ENCODE results near the gene C1RL. TPM values are rescaled to one million over a fixed set of nuclear protein-coding genes. Genes with fewer than 3 reads are reported as not detected.

The C1RL gene
- total and polyA plus RNA-seq, 2 of the 4 experiments (the other 2 are of a cell fraction) = 9.1 to 12.3 TPM

DNA sequence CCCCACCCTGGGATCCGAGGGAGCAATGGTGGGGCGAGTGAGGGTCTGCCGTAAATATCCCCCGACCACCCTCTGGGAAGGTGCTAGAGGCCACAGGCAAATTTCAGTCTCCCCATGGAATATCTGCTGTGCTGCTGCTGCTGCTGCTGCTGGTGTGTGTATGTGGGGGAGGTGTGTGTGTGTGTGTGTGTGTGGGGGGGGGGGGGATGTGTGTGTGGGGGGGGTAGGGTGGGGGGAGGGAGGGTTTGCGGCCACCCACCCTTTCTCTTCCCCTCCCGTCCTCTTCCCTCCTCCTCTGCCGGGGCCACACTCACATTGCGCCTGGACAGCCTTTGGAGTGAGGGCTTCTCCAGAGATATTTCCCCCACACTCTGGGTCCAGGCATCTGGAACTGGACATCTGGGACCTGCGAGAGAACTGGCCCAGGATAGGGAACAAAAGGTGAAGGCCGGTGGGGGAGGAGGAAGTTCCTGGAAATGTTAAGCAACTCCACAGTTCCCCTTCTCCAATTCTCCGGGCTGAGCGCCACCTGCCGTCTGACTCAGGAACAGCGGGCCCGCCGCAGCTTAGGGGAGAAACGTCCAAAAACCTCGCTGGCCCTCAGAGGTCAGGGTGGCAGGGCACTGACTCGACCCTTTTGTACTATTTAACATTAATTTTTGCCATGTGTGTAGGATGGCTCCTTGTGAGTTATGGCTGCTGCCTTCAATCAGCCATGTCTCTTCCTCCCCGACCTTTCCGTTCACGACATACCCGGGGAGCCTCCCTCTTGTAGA lies at the start of gene C1RL (continued):
- TF ChIP-seq FOS (IDR thresholded peaks at IDR 0.05; ENCODE audit: low read depth, low read length) (no peak), MXI1 (IDR thresholded peaks at IDR 0.05; ENCODE audit: borderline replicate concordance, low read depth, low read length) (no peak)
- TF ChIP-seq, protein P1, sequence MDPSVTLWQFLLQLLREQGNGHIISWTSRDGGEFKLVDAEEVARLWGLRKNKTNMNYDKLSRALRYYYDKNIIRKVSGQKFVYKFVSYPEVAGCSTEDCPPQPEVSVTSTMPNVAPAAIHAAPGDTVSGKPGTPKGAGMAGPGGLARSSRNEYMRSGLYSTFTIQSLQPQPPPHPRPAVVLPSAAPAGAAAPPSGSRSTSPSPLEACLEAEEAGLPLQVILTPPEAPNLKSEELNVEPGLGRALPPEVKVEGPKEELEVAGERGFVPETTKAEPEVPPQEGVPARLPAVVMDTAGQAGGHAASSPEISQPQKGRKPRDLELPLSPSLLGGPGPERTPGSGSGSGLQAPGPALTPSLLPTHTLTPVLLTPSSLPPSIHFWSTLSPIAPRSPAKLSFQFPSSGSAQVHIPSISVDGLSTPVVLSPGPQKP (IDR thresholded peaks at IDR 0.05; ENCODE audit: borderline replicate concordance, low read depth, low read length) = no peak

DNA sequence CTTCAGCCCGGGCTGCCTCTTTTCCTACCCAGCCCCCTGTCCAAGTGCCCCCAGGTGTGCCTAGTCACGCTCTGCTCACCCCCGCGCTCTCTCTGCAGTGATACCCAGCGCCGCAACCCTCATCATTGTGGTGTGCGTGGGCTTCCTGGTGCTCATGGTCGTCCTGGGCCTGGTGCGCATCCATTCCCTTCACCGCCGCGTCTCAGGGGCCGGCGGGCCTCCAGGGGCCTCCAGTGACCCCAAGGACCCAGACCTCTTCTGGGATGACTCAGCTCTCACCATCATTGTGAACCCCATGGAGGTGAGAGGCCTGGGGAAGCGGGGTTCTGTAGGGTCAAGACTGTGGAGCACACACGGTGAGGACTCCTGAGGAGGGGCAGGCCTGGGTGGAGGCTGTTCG lies 48.4 kb upstream of the C1RL start:
- no peaks in the 10 kb centered on the region for H3K9me1 ChIP-seq (ENCODE audit: insufficient read depth, low read length)
- H3K56ac ChIP-seq (ENCODE audit: extremely low read depth, insufficient read depth, low read length) = no peak overlapping the region
- peaks cover 3% of the 10 kb centered on the region; the same call in 1 of the 2 replicates for H3K27me3 ChIP-seq (ENCODE audit: control insufficient read depth, insufficient read depth, low read length)
- H3K18ac ChIP-seq (ENCODE audit: low read depth, low read length) = no peak overlapping the region
- no peak for ATAC-seq (ENCODE audit: low read depth)
- 91% methylated on average over 12 of the region's 17 CpGs; no CpG with 5 or more reads in 1 of the 2 experiments for WGBS, 2 experiments (ENCODE audit: extremely low coverage in 2 of 2, insufficient read length in 1 of 2)
- H3K27ac ChIP-seq (ENCODE audit: insufficient read depth, low read length) = no peak overlapping the region
- H3K36me3 ChIP-seq (ENCODE audit: control insufficient read depth, insufficient read depth, low read length) = peaks cover 18% of the 10 kb centered on the region
- no peak overlapping the region for H3K9ac ChIP-seq (ENCODE audit: low read depth, low read length)
- H2AK5ac ChIP-seq (ENCODE audit: low read depth, low read length) = no peak overlapping the region
- ChIA-PET POLR2A (ENCODE audit: unreplicated experiment) (no interaction called here), CTCF (no interaction called here)
- no peak overlapping the region for H2AFZ ChIP-seq (replicated peaks; ENCODE audit: low read length, poor library complexity)
- no peak overlapping the region for H3K4me3 ChIP-seq (ENCODE audit: insufficient read depth, low read depth, low read length)
- no peak overlapping the region for H2AK9ac ChIP-seq (replicated peaks; ENCODE audit: low read depth, low read length, poor library complexity)
- H2BK20ac ChIP-seq (ENCODE audit: low read depth, low read length) = no peak overlapping the region
- H4K5ac ChIP-seq (ENCODE audit: low read depth, low read length) = no peak overlapping the region
- in situ Hi-C loops (cut with MboI; ENCODE audit: low sequenced_read_pairs) (no loop called here), dilution Hi-C loops (cut with HindIII; ENCODE audit: low sequenced_read_pairs, unreplicated experiment) (no loop called here), intact Hi-C loops (cut with micrococcal nuclease) (no loop called here)
- H3K4me2 ChIP-seq (ENCODE audit: low read depth, low read length) = no peak overlapping the region
- no peak overlapping the region for H4K91ac ChIP-seq (ENCODE audit: insufficient read depth, low read depth, low read length)
- no peak overlapping the region for H2BK15ac ChIP-seq (ENCODE audit: low read depth, low read length)
- H3K9me3 ChIP-seq (ENCODE audit: control insufficient read depth, insufficient read depth, low read length) = no peaks in the 10 kb centered on the region
- no peak overlapping the region for H3K4ac ChIP-seq (ENCODE audit: low read depth, low read length)
- H3K4me1 ChIP-seq (ENCODE audit: control insufficient read depth, insufficient read depth, low read length) = no peaks in the 10 kb centered on the region
- no peaks in the 10 kb centered on the region for H3K79me1 ChIP-seq (ENCODE audit: low read depth in 1 of 2, low read length in 2 of 2)
- no peak overlapping the region for H2BK5ac ChIP-seq (ENCODE audit: low read depth, low read length, poor library complexity, severe bottlenecking)
- no peak overlapping the region for H4K8ac ChIP-seq (ENCODE audit: low read depth in 2 of 2, low read length in 2 of 2)
- no peak overlapping the region for H3K23ac ChIP-seq (ENCODE audit: low read depth, low read length)
- BruUV-seq (replicated peaks) = no TSS peak
- no peak overlapping the region for H3K14ac ChIP-seq (replicated peaks; ENCODE audit: low read depth, low read length)
- DNase-seq = no peak
- H4K20me1 ChIP-seq (ENCODE audit: insufficient read depth, low read length) = no peaks in the 10 kb centered on the region; the same call in 1 of the 2 replicates
- H2BK120ac ChIP-seq (ENCODE audit: low read depth, low read length) = no peak overlapping the region
- TF ChIP-seq, protein P1 (IDR thresholded peaks at IDR 0.05; ENCODE audit: borderline replicate concordance, low read depth, low read length) = no peak
- TF ChIP-seq POLR2A (IDR thresholded peaks at IDR 0.05; ENCODE audit: low read depth, low read length) (no peak), FOS (IDR thresholded peaks at IDR 0.05; ENCODE audit: low read depth, low read length) (no peak), CHD1 (IDR thresholded peaks at IDR 0.05; ENCODE audit: low read depth, low read length) (no peak), SMC3 (IDR thresholded peaks at IDR 0.05; ENCODE audit: low read depth, low read length) (no peak), MAFK (IDR thresholded peaks at IDR 0.05; ENCODE audit: low read depth, low read length) (no peak), MAZ (IDR thresholded peaks at IDR 0.05; ENCODE audit: borderline replicate concordance, low read depth, low read length) (no peak), RFX5 (IDR thresholded peaks at IDR 0.05; ENCODE audit: low read depth, low read length) (no peak)
- TF ChIP-seq, protein P2, sequence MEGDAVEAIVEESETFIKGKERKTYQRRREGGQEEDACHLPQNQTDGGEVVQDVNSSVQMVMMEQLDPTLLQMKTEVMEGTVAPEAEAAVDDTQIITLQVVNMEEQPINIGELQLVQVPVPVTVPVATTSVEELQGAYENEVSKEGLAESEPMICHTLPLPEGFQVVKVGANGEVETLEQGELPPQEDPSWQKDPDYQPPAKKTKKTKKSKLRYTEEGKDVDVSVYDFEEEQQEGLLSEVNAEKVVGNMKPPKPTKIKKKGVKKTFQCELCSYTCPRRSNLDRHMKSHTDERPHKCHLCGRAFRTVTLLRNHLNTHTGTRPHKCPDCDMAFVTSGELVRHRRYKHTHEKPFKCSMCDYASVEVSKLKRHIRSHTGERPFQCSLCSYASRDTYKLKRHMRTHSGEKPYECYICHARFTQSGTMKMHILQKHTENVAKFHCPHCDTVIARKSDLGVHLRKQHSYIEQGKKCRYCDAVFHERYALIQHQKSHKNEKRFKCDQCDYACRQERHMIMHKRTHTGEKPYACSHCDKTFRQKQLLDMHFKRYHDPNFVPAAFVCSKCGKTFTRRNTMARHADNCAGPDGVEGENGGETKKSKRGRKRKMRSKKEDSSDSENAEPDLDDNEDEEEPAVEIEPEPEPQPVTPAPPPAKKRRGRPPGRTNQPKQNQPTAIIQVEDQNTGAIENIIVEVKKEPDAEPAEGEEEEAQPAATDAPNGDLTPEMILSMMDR (conservative IDR thresholded peaks at IDR 0.05; ENCODE audit: low read depth, low read length) = no peak

All from IMR-90 (cell line).